ENCODE measurements around the gene VAPB.
A peak's percentile ranks its signal among the peaks of the same experiment; 100 is the strongest.
"Not testable (repeated sequence)": the region's sequence is repeated elsewhere in the genome, so short reads cannot be mapped to it uniquely, and the experiment has no call there.

Gene VAPB, protein sequence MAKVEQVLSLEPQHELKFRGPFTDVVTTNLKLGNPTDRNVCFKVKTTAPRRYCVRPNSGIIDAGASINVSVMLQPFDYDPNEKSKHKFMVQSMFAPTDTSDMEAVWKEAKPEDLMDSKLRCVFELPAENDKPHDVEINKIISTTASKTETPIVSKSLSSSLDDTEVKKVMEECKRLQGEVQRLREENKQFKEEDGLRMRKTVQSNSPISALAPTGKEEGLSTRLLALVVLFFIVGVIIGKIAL

DNA sequence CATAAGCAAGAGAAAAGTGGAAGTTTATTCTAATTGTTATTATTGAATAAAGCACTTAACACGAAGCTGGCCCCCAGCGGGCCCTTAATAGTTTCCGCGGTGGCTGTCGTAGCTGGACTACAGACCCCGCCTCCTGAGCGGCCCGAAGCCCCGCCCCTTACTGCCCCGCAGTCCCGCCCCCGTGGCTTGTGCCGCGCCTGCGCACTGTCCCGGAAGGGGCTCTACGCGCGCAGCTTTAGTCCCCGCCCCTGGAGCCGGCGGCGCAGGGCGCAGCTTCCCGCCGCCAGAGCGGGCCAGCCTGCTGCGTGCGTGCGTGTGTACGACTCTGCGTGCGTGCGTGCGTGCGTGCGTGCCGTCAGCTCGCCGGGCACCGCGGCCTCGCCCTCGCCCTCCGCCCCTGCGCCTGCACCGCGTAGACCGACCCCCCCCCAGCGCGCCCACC is at the start of gene VAPB:
Gene VAPB (plus strand): TSS at position 348 of the 442 bp plus-strand sequence. CDS start 231 bp downstream, outside the sequence.
- DNase-seq = peak; percentile 92 to 94

DNA sequence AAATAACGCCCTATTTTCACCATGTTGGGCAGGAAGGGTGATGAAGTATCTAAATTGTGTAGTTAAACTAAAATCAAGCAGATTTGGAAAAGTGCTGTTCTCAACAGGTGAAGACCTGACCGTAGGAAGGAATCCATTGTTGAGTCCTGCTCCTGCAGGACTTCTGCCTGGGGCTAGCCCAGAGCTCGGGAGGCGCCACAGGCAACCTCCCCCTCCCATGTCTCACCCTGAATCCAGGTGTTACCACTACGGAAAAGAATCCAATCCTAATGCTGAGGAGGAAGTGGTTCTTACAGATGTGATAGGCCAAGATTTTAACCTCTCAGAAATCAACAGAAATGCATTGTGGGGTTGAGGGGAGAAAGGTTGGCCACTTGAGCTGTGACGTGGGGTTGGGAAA is 49.3 kb upstream of the VAPB start:
- DNase-seq = no peak

- DNase-seq = no peak
Observed at GRCh38 chr20:58340151-58340550, 48.9 kb upstream of the VAPB start.

- no peak for DNase-seq
Observed at GRCh38 chr20:58340853-58341252, 48.2 kb upstream of the VAPB start.

DNA sequence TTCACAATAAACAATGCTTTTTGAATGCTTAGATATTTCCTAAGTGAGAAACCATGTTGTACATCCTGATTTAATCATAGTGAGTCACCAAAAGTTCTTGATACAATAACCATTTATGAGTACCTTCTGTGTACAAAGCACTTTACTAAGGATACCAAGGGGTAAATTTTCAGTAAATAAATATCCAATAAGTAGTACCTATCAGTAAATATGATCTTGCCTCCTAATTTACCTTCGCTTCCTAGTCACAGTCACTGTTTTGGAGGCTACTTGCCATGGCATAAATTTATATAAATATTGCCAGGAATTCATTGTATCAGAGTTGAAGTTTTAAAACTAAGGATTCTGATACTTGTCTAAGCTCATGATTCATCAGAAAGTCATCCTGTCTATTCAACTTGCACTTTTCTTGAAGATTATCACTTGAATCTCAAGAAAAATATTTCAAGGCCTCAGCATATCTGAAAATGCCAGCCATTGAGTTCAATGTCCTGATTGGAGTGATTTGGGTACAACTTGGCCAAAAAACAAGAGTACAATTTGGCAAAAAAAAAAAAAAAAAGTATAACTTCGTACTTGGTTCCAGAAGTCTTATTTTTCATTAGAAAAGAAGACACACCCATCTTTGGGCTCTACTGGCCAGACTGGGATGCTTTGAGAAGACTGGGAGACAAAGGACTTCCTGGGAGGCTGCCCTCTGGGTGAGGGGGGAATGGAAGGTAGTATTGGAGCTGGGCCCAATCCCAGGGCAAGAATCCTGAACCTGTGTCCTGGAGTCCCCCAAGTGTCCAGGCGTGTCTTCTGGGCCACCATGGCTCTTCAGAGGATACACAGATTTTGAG is 46.7 kb upstream of the VAPB start:
- no peak for DNase-seq

DNA sequence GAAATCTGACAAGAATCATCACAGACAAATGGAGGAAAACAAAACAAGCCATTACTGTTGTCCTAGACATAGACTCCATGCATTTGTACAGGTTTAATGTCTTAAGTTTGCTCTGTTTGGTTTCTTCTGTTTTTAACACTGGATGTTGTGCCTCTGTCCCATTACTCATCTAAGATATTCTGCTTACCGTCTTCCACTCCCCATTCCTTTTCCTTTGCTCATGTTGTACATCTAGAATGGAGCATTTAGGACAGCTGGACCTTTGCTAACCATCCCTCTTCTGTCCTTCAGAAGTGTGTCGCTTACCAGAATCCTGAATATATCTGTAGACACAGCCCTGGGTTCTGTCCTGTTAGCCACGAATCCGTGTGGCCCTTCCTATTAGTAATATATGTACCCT is 44.3 kb upstream of the VAPB start:
- DNase-seq = no peak

DNA sequence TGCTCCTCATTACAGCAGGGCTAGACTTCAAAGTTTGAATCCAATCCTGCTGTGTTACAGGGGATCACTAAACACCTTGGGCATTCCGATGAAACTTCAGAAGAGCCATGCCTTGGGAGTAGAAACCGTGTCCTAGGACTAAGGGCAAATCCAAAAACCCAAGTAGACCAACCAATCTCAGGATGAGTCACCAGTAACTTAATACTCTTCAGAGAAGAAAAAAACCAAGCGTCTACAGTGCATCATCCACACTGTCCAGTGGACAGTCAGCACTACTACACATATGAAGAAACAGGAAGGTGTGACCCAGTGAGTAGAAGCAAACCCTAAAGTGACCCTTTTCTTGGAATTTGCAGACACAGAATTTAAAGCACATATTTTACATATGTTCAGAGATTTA is 39.5 kb upstream of the VAPB start:
- no peak for DNase-seq

DNA sequence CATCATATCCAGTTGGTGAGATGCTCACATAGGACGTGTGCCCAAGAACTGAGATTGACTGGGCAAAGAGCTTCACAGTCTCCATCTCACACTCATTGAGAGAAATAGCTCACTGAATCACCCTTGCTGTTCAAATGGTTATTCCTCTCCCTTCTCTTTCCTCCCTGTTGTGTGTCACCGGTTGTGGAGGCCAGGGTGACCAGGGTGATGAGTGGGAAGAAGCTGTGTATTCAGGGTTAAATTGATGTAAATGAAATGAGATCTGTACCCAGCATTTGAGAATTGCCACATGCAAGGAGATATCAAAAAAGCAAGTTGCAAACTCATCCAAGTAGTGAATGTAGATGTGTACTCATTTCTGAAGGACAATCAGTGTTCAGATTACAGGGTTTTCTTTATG is 36.6 kb upstream of the VAPB start:
- DNase-seq = no peak

DNA sequence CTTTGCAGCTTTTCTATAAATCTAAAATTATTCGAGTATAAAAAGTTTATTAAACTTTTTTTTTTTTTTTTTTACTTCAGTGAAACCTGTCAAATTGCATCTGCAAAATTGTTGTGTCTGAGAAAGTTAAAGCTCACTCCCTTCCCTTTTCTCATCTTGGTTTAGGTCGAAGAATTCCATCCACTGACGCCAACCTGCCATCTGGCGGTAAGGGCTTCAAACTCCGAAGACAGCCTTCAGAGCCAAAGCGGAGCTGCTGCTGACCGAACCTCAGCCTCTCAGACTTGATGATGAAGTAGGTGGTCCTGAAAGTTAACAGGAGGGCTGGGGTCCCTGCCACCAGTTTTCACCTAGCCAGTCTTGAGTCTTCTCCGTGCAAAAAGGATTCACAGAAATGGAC is 29.6 kb upstream of the VAPB start:
- no peak for DNase-seq

DNA sequence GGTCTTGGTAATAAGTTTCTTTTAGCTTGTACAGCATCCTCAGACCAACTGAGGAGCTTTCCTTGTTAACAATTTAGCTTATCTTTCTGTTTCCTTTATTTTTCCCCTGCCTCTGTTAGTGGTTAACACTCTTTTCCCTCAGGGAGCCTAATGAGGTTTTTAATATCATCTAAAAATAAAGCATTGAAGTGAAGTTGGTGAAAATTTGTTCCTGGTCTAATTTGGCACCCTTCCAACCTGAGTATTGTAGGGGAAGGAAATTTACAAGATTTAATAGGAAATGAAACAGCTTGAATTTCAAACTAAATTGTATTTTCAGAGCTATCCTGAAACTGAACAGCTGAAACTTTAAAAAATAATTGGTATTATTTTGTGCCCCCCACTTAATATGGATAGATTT is 28.1 kb upstream of the VAPB start:
- no peak for DNase-seq

- no peak for DNase-seq
Observed at GRCh38 chr20:58361481-58362205, 27.4 kb upstream of the VAPB start.

GRCh38 chr20:58362206-58362516 is 26.9 kb upstream of the VAPB start:
- DNase-seq = no peak

GRCh38 chr20:58362970-58363369 is 26.1 kb upstream of the VAPB start:
- no peak for DNase-seq

DNA sequence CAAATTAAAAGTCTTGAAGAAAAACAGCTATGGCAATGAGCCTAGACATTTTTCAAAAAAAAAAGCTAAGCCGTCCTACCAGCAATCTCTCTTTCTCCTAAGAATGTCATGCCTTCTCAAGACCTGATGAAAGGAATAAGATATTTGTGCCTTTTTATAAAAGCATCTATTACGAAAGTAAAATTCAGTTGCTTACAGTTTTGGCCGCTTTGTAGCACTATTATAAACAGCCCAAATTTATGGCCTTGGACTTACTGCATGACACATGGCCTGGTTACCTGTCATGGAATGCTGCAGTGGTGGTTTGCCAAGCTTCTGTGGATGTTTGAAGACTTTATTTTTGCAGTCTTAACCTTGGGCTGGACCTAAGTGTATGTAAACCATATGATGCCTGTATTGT is 22.2 kb upstream of the VAPB start:
- DNase-seq = no peak

DNA sequence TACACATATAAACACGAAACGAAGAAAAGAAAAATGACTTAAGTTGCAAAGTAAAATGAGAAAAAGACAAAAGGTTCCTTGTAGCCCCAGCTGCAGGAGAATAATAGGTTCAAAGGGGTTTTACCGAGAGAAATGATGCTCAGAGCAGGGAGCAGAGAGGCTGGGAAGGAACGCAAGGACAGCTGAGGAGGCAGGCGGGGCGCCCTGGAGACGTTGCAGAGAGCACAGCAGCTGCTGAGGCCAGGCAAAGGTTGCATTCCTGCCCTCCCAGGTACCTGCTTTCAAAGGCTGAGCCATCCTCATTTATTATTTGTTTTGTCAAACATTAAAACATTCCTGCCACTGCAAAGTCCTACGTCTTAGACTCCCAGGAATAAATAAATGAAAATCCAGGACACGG is 16.2 kb upstream of the VAPB start:
- DNase-seq = no peak

GRCh38 chr20:58373296-58373695 is 15.7 kb upstream of the VAPB start:
- not testable (repeated sequence) for DNase-seq

- no peak for DNase-seq
Observed at GRCh38 chr20:58374027-58374850, 14.8 kb upstream of the VAPB start.

DNA sequence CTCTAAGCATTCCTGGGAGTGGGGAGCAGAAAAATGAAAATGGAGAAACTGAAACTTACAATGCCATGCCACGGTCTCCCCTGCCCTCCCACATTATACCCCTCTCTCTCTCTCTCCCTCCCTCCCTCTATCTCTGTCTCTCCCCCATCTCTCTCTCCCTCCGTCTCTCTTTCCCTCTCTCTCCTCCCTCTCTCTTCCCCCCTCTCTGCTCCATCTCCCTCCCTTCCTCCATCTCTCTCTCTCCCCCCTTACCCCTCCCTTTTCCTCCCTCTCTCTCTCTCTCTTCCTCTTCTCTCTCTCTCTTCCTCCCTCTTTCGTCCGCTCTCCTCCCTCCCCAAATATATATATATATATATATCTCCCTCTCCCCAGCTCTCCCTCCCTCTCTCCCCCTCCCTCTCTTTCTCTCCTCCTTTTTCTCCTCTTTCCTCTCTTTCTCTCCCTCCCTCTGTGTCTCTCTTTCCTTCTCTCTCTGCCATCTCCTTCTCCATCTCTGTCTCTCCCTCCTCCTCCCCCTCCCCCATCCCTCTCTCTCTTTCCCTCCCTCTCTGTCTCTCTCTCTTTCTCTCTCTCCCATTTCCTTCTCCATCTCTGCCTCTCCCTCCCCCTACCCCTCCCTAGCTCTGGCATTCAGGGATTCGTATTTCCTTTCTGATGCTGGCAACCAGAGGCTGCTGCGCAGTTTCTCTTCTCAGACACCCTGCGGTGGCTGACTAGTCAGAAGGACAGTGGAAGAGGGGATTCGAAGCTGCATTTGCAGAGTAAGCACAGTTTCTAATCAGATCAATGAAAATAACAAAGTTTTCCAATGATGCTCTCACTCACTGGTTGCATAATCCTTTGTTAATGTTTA is 13.9 kb upstream of the VAPB start:
- no peak for DNase-seq

DNA sequence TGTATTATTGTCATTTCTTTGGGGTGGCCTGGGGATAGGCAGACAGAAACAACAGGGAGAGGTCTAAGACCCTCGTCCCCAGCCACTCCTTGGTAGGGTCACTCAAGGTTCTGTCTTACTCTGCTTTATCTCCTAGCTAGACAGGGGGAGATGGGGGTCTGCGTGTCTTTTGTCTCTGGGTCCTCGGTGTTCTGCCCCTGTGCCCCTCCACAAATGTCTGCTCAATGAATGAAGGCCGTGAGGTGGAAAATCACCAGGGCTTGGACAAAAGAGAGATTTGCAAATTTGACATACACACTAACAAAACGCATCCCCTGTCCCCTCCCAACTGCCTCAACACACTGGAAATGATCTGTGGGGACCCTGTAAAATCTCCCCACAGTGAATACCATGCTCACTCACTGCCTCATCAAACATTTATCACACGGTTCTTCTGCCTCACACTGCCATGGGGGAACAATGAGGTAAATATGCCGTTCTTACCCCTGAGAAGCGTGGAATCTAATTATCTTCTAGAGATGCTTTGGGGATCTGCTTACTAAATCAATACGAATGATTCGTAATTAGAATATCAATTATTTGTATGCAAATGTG is 13.2 kb upstream of the VAPB start:
- no peak for DNase-seq

GRCh38 chr20:58377017-58377416 is 12.0 kb upstream of the VAPB start:
- no peak for DNase-seq

DNA sequence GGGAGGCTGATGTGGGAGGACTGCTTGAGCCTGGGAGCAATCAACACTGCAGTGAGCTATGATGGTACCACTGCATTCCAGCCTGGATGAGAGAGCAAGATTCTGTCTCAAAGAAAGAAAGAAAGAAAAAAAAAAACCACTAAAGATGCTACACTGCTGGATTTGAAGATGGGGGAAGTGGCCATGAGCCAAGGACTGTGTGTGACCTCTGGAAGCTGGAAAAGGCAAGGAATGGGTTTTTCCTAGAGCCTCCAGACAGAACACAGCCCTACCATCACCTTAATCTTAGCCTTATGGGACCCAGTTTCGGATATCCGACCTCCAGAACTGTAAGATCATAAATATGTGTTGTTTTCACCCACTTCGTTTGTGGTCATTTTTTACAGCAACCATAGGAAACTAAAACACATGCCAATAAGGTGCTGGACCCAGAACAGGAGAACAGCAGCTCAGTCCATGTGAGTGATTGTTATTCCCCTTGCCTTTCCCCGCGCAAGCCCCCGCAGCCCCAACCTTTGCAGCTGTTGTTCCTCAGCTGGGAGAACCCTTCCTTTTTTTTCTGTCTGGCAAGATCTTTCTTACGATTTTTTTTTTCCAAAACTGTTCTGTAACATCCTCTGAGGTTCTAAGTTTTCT is 11.1 kb upstream of the VAPB start:
- no peak for DNase-seq

All from NCI-H2081 (cell line).